ENCODE data around the gene DERL3. TPM values are rescaled to one million over a fixed set of nuclear protein-coding genes. Genes with fewer than 3 reads are reported as not detected.

DERL3 gene
- total RNA-seq, 1 experiment from 2014 or later: 0.57 TPM

GRCh38 chr22:23831261-23831660 lies 7.5 kb downstream of the DERL3 start:
- no peak for DNase-seq (ENCODE audit: low read depth)

DNA sequence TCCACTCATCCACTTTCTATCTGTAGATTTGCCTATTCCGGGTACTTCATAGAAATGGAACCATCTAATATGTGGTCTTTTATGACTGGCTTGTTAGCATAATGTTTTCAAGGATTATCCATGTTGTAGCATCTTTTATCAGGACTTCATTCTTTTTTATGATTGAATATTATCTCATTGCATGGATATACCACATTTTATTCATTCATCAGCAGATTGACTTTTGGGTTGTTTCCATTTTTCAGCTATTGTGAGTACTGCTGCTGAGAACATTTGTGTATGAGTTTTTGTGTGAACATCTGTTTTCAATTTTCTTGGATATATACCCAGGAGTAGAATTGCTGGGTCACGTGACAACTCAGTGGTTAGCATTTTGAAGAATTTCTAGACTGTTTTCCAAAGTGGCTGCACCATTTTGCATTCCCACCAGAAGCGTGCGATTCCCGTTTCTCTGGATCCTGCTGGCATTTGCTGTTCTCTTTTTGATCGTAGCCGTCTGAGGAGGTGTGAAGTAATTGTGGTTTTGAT lies 8.9 kb downstream of the DERL3 start:
- DNase-seq (ENCODE audit: low read depth): no peak

GRCh38 chr22:23828800-23829680 lies 9.8 kb downstream of the DERL3 start:
- DNase-seq (ENCODE audit: low read depth): no peak

GRCh38 chr22:23827351-23827995 lies 11.3 kb downstream of the DERL3 start:
- DNase-seq (ENCODE audit: low read depth): no peak

GRCh38 chr22:23826510-23827350 lies 12.1 kb downstream of the DERL3 start:
- DNase-seq (ENCODE audit: low read depth): no peak

DNA sequence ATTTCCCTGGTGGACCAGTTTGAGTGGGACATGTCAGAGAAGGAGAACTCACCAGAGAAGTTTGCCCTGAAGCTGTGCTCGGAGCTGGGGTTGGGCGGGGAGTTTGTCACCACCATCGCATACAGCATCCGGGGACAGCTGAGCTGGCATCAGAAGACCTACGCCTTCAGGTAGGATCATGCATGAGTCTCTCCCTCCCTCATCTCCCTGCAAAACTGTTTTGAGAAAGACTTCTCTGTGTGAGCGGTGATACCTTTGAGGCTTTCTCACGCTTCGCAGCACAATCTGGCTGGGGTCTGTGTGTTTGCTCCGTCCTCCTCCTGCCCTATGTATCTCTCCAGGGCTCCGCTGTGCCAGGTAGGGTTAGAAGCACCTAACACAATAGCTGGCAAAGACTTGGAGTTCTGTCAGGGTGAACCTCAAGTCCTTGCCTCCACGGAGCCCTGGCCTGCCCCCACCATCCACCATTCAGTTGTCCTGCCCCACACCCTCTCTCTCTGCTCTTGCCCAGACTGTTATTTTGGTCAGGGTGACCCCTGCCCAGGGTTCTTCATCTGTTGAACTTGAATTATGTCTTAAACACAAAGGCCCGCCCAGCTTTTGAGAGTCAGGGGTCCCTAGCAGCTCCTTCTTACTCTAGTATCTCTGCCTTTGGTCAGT lies 13.4 kb downstream of the DERL3 start:
- DNase-seq (ENCODE audit: low read depth): no peak

GRCh38 chr22:23824476-23825245 lies 14.1 kb downstream of the DERL3 start:
- DNase-seq (ENCODE audit: low read depth): no peak

DNA sequence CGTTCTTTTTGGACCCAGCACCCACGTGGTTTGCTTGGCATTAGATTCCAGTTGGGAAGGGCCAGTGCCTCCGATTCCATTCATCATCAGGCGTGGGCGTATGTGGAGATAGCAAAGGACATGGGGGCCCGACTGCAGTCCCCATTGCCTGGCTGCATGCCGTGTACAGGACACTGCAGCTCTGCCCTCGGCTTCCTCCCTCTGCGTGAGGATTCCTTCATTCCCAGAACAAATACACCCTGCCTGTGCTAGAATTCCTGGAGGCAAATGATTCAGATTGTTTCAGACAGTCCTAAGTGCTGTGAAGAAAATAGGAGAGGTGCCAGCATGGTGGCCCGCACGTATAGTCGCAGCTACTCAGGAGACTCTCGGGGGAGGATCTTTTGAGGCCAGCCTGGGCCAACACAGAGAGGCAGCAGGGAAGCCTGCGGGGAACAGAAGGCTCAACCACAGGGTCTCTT lies 15.4 kb downstream of the DERL3 start:
- no peak for DNase-seq (ENCODE audit: low read depth)

DNA sequence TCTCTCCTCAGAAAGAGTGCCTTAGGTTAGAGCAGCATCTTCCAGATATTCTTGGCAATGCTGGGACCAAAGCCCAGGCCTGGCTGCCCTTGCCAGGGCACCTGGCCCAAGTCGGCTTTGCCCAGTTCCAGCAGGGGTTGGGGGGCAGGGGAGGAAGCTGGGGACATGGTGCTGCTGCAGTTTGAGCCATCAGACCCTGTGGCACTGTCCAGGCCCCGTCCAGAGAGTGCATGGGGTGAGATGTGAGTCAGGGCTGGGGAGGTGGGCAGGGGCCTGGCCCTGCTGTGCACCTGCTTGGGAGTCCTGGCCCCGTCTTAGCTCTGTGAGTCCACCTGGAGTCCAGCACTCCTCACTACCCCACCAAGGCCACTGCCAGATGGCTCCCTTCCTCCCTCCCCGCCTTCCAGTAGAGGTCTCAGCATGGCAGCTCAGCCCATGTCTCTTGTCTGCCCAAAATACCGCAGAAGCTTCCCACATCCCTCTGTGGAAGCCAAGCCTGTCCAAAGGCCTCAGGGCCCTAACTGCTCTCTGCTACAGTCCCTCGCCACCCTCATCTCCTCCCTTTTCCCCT lies 16.6 kb downstream of the DERL3 start:
- DNase-seq (ENCODE audit: low read depth): no peak

GRCh38 chr22:23820748-23821211 lies 18.0 kb downstream of the DERL3 start:
- no peak for DNase-seq (ENCODE audit: low read depth)

- no peak for DNase-seq (ENCODE audit: low read depth)
Measured at GRCh38 chr22:23818541-23818940, 20.3 kb downstream of the DERL3 start.

GRCh38 chr22:23817146-23817545 lies 21.7 kb downstream of the DERL3 start:
- no peak for DNase-seq (ENCODE audit: low read depth)

DNA sequence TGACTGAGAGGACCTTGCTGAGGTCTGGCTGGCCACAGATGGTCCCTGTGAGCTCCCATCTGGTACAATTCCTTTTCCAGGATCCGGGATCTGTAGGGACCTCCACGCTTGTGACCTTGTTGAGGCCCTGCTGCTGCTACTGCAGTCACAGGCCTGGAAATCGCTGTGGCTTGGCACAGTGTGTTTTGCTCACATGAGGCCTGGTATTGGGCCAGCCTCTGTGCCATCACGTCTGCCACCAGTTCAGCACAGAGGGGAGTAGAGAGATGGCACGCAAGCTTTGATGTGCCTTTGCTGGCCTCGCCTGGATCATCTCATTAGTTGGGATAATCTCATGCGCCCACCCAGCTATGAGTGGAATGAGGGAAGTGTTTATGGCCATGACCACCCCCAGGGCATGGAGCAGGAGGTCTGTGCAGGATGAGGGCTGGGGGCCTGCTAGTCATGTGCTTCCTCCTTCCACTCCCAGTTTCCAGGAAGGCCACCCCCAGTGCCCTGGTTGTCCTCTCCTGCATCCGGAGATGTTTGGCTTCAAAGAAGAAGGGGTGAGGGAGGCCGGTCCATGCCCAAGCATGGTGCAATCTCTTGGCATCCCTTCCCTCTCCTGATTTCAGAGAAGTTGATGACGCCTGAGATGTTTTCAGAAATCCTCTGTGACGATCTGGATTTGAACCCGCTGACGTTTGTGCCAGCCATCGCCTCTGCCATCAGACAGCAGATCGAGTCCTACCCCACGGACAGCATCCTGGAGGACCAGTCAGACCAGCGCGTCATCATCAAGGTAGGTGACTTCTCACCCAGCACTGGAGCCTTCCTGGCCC lies 22.4 kb downstream of the DERL3 start:
- no peak for DNase-seq (ENCODE audit: low read depth)

DNA sequence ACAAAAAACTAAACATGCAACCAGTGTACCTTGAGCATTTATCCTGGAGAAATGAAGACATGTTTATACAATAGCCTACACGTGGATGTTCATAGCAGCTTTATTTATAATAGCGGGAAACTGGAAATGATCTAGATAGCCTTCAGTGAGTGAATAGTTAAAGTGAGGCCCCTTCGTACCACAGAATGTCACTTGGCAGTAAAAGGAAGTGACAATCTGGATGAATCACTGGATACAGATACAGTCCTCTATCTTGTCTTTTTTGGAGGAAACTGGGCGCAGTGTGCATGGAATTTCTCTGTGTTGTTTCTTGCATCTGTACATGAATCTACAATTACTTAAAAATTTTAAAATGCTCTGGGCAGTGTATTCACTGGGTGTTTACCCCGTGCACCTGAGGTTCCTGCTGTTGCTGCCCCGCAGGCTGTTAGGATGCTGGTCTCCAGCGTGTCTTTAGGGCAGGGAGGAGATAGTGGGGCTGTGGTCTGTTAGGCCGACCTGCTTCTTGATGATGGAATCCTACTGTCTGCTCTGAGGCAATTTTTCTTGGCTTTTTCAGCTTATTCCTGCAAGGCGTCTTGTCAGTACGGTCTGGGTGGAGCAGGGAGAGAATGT lies 23.2 kb downstream of the DERL3 start:
- DNase-seq (ENCODE audit: low read depth): no peak

GRCh38 chr22:23812378-23812777 lies 26.4 kb downstream of the DERL3 start:
- no peak for DNase-seq (ENCODE audit: low read depth)

DNA sequence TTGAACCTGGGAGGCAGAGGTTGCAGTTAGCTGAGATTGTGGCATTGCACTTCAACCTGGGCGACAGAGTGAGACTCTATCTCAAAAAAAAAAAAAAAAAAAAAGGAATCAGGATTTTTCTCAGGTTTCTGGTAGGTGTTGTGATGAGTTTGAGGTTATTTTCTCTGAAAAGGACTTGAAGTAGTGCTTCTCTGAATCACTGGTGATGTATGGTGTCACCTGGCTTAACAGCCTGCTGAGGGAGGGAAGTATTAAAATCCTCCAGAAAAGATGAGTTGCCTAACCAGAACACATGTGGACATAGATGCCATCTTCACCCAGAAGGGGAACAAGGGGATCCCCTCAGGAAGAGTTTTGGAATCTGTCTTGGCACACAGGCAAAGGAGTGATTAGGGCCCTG lies 32.0 kb downstream of the DERL3 start:
- no peak for DNase-seq (ENCODE audit: low read depth)

- no peak for DNase-seq (ENCODE audit: low read depth)
Measured at GRCh38 chr22:23804781-23805291, 34.0 kb downstream of the DERL3 start.

DNA sequence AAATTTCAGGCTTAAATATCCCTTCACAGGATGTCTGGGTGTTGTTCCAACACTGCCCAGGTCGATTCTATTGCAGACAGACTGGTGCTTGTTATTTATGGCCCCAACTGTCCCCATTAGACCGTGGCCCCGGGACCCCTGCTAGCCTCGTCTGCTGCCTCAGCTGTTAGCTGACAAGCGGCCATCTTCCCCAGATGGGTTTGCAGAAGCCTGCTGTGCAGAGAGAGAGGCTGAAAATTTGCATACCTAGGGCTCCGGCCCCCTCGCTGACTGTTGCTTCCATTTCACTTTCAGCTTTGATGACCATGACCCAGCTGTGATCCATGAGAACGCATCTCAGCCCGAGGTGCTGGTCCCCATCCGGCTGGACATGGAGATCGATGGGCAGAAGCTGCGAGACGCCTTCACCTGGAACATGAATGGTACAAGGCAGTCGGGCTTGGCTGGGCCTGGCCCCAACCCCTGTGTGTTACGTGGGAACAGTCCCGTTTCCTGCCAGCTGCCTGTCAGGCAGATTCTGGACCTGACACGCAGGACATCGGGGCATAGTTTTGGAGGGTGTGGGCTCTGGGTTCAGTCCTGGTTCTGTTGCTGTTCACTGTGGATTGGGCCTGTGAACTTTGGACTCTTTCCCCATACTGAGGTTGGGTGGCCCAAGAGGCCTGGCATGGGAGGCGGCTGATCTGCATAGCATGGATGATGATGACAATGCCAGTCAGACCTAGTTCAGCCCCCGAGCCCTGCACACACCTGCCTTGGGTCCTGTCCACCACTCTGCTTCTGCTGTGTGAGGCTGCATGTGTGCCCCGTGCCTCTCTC lies 35.6 kb downstream of the DERL3 start:
- no peak for DNase-seq (ENCODE audit: low read depth)

Measured in Daoy (cell line).